Tongue (tissue), 2 donors: Measurements from ENCODE around the gene ZBTB46. TPM values are rescaled to one million over a fixed set of nuclear protein-coding genes. Genes with fewer than 3 reads are reported as not detected.

Experiments used
- DNase-seq: peaks from one replicate; pipeline ENCODE4 v3.0.0-alpha.2; 2015
- total RNA-seq: library from RNA; depleted of rRNA; stranded (reverse); fragments of >200 nt; gene quantifications from one replicate; pipeline ENCODE4 v1.2.3, GENCODE V29; 2014

ZBTB46 gene
- total RNA-seq, 1 donor from 2014 or later: 28.6 TPM

DNA sequence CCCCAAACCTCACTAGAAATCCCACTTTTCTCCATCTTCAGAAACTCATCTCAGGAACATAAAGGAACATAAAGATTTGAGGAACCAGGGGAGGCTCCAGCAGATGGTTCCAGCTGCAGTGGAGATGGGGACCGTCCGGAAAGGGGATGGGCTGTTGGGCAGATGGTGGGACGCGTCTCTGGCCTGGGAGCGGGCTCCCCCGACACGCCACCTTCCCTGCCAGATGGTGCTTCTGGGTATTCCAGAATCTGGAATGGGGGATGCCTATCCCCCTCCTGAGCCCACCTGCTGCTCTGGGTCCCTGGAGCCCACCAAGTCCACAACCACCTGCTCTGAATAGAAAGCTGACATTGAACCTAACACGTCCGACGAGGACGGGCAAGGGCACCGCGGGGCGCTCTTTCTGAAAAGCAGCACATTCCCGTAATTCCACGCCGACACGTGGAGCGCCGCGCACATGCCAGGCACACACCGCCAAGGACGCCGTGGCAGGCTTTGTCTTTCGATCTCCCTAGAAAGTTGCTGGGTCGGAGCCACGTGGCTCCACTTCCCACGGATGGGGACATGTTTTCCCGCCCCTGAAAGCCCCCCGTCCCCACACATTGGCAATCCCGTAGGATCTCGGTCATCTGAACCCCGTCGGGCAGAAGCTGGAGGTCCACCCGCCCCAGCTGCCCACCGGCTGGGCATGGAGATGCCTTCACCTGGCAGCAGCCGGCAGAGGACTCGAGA lies 64.2 kb downstream of the ZBTB46 start:
- peak; percentile 48 for DNase-seq

DNA sequence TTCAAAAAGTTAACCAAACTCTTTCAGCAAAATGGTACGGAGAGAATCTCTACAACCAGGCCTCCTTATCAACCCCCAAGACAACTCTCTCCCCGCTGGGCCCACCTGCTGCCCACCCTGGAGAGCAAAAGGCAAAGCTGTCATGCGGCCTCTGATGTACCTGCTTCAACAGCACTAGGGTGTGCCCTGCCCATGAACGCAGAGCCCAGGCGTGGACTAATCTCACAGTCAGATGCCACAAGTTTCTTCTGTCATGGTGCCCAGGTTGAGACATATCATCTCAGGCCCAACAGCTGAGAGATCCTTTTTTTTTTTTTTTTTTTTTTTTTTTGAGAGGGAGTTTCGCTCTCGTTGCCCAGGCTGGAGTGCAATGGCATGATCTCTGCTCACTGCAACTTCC lies 65.2 kb downstream of the ZBTB46 start:
- DNase-seq: no peak

DNA sequence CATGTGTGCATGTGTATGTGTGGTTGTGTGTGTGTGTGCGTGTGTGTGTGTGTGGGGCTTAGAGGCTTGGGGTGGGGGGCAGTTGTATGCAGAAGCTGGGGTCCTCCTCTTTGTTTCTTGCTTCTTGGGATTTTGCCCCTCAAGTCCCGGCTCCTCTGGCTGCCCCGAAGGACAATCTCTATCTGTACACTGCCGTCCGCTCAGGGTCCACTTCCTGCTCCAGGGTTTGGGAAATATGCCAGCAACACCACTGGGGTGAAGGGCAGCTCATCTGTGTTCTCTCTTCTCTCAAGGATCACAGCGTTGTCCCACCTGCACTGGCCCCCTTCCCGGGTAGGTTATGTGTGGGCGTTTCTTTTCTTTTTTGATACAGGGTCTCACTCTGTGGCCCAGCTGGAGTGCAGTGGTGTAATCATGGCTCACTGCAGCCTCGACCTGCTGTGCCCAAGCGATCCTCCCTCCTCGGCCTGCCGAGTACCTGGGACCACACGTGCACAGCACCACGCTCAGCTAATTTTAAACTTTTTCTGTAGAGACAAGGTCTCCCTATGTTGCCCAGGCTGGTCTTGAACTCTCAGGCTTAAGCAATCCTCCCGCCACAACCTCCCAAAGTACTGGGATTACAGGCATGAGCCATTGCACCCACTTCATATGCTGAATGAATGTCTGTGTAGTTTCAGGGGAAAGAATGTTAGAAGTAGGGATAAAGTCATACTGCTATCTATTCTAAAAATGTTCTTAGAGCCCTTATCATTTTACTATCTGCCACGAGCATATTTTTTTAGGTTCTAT lies 65.8 kb downstream of the ZBTB46 start:
- DNase-seq: no peak

DNA sequence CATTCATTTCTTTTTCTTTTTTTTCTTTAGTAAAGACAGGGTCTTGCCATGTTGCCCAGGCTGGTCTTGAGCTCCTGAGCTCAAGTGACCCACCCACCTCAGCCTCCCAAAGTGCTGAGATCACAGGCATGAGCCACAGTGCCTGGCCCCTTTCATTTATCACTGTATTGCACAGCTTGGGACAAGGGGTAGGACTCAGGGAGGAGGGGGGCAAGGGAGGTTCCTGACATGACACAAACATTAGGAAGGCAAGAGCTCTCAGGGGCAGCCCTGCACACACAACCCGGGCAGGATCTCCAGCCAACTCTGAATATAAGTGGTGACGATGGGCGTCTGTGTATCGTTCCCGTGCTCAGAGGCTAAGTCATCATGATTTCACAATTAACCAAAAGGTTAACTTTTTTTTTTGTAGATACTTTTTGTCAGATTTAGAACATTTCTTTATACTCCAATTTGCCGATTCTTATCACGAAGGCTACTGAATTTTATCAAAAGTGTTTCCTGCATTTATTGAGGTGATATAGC lies 71.6 kb downstream of the ZBTB46 start:
- DNase-seq: no peak

DNA sequence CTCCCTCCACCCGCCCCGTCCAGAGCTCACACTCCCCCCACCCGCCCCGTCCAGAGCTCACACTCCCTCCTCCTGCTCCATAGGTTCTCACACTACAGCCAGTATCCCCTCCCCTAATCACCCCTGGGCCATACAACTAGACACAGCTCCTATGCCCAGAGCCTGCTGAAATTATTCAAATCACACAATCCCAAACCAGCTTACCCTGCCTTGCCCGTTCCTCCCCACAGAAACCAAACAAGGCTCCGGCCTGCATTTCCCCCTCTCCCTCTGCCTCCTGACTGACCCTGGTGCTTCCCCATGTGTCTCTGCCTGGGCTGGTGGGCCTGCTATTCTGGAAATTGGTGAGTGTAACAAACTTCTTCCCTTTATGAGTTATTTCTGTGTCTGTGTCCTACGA lies 72.9 kb downstream of the ZBTB46 start:
- no peak for DNase-seq

DNA sequence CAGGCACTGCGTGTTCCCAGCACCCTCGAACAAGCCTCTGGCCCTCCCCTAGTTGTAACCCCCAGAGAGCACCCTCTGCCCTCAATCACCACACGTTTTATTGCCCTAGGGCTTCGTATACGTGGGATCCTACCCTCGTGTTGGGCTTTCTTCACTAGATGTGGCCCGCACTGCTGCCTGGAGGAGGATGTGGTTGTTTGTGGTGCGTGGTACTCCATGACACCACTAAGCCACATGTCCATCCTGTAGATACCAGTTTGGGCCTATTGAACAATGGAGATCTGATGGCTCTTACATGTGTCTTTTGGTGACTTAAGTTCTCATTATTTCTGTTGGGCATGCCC lies 74.4 kb downstream of the ZBTB46 start:
- no peak for DNase-seq

- no peak for DNase-seq
Observed at GRCh38 chr20:63755933-63756647, 75.0 kb downstream of the ZBTB46 start.

DNA sequence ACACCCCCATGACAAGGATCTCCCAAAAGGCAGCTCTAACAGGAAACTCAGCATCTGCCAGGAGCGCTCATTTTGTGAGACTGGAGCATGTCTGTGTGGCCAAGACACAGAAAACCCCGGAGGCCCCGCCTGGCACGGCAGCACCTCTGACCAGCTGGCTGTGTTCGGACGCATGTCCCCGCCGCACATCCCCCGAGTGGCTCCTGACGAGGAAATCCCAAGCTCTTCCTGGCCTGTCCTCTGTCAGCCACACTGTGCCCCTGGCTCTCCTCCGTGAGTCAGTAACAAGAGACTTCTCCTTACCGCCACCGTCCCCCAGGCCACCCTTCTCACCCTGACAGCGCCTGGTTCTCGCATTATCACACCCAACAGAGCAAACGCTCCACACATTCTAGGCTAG lies 77.1 kb downstream of the ZBTB46 start:
- DNase-seq: no peak

DNA sequence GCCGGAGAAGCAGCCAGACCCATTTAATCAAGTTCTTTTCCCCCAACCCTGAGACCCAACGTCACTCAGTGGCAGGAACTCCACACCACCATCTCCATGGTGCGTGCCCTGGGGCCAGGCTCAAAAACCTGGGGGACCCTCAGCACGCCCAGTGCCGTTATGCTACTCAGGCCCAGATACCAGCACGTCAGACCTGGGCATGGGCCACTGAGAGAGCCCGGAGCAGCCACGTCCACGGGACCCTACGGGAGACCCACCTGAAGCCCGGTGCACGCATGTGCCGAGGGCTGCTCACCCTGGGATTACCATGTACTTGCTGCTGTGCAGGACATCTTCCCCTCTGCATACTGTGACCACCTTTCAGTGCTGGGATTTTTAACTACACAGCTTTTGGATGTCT lies 77.7 kb downstream of the ZBTB46 start:
- DNase-seq: no peak

GRCh38 chr20:63752411-63753101 lies 78.5 kb downstream of the ZBTB46 start:
- DNase-seq: no peak

DNA sequence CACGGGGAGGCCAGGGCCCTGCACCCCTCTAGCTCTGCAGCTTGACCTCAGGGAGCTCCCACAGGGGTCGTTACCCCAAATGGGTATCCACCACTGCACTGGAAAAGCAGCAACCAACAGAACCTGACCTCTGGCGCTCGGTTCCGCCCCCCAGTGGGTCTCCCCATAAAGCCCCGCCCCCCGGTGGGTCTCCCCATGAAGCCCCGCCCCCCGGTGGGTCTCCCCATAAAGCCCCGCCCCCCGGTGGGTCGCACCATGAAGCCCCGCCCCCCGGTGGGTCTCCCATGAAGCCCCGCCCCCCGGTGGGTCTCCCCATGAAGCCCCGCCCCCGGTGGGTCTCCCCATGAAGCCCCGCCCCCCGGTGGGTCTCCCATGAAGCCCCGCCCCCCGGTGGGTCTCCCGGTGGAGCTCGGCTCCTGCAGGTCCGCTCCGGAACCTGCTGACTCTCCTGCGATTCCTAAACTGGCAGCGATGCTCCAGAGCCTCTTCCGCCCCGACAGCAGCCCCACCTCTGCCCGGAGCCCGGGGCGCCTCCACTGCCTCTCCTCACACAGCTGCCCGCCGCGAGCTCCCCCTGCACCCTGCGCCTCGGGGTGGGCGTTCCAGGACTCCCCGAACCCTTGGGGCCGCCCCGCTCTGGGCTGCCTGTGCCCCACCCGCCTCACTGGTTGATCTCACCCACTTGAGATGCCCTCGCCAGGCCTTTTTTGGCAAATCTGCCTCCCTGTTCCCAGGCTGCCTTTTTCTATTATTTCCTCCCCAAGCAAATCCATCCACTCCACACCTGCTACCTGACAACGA lies 79.4 kb downstream of the ZBTB46 start:
- no peak for DNase-seq

DNA sequence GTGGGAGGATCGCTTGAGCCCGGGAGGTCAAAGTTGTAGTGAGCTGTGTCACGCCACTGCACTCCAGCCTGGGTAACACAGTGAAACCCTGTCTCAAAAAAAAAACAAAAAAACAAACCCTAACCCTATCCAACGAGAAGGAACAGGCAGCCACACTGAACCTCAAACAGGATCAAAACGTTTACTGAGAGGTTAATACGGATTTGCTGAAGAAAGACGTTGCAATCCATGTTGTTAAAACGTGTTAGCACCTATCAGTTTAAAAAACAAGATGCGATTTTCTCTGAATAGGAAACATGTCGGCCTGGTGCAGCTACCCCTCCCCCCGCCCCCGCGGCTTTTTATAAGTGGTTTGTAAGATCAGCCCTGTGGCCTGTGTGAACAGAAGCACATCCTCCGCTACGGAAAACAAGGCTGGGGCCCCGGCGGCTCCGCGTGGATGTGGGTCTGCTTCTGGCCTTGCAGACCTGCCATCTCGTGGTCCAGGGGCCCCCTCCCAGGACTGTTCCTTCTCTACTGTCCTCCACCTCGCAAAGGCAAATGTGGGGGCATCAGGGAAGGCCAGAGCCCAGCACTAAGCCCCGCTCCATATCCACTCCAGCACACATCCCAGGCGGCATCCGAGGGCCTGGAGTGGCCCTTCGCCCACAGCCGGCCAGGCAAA lies 80.1 kb downstream of the ZBTB46 start:
- DNase-seq: no peak

DNA sequence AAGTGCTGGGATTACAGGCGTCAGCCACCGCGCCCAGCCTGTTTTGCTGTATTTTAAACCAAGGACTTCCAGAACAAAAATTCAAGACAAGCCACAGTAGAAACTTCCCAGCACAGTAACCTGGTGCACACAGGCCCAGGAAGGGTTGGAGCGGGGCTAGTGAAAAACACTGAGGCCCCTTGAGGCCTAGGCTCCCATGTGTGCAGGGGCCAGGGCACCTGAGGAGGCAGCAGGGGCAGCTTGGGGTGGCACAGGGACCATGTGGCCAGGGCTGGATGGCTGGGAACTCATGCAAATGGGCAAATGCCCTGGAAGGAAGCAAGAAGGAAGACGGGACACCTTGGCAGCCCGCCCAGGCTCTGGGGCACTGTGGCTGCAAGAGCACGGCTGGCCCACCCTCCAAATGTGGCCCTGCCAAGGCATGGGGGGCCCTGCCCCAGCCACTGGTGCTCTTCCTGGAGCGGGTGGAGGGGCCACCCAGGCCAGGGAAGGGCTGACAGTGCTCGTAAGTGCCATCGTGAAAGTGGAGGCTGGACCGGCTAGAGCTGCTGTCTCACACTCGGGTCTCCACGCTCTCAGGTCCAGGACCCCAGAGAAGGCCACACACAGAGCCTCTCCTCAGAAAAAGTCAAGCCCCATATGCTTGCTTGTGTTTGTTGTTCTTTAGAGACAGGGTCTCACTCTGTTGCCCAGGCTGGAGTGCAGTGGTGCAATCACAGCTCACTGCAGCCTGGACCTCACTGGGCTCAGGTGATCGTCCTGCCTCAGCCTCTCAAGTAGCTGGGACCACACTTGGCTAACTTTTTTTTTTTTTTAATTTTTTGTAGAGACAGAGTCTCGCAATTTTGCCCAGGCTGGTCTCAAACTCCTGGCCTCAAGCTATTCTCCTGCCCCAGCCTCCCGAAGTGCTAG lies 81.2 kb downstream of the ZBTB46 start:
- no peak for DNase-seq

DNA sequence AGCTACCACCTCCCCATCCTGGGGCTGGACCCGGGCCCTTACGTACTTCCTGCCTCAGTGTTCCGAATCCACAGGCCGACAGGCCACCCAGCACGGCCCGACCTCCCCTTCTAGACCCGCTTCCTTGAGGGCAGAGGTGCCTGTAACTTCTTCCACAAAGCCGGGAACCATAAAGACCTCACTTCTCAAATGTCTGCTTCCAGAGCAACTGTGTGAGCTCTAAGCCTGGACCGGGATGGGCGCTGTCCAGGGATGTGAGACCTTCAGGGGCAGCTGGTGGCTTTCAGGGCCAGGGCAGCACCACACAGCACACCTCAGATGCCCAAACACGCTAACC lies 82.2 kb downstream of the ZBTB46 start:
- DNase-seq: no peak

DNA sequence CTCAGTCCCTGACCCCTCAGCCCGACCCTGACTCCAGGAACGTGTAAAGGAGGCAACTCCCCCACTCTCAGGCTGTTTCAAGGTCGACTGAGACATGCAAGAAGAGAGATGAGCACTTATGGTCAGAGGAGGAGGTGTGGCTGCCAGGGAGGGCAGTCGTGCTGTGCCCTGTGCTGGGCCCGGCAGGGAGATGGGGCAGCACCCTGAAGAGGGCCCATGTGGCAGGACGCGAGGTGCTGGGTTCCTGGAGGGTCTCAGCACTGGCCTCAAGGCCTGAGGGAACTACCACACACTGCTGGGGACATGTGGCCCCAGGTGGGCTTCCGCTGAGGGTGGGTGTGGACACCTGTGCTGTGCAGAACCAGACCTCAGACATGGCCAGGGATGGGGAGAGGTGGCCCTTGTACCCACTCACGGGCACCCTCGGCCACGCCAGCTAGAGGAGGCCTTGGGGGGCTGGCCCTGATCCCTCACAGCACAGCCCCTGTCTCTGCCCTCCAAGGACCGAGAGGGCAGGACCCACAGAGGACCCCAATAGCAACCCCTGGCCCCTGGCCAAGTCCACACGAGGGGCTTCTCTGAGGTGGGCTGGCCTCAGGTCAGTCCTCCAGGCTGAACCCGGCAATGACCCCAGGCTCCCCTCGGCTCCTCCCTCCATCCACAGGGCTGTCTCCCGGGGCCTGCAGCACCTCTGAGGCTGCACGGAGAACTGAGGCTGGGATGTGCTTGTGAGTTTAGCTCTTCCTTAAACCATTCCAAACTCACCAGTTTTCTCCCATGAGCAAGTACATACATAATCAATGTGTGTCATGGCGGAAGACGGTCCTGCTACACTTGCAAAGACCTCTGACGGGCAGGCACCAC lies 82.8 kb downstream of the ZBTB46 start:
- DNase-seq: no peak

- no peak for DNase-seq
Observed at GRCh38 chr20:63747622-63748069, 83.4 kb downstream of the ZBTB46 start.

GRCh38 chr20:63746751-63747315 lies 84.2 kb downstream of the ZBTB46 start:
- DNase-seq: no peak

DNA sequence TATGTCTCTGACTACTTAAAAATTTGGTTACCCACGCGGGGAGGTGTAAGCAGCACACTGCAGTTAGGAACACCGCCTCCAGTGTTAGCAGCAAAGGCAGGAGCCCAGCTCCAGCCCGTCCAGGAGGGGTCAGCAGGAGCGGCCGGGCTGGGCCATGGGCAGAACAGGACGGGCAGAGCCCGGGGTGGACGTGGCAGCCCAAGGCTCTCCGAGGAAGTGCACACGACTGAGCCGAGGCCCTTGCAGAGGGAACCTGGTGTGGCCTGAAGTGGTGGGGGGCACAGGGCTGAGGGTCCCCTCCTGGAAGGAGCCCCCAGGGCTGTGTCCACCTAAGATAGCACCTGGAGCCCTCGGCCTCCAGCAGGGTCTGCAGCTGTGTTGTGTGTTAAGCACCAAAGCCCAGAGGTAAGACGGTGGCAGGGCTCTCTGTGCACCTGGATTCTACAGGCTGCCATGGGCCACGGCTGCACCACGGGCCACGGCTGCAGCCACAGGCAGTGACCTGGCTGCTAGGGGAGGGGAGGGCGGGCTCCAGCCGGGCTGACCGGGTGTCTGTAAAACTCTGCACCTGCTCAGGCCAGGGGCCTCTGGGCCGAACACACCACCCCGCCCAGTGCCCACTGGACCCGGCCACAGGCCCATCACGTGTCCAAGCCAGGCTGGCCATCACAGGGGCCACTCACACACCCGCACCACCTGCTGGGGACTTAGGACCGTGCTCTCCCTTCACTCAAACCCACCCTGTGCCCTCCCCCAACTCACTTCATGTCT lies 84.9 kb downstream of the ZBTB46 start:
- no peak for DNase-seq
